H1 (cell line): ENCODE data around the gene TDRD1. TPM values are rescaled to one million over a fixed set of nuclear protein-coding genes. Genes with fewer than 3 reads are reported as not detected.

Source experiments
- CEBPB ChIP-seq: IDR thresholded peaks from 2 replicates; pipeline ENCODE4 v1.6.1; 2012; ENCODE audit warnings: low read depth, low read length
- CHD7 ChIP-seq: fragments of 300-600 bp; sonication (generic); IDR thresholded peaks from 2 replicates; pipeline ENCODE4 v1.7.1; 2012; ENCODE audit warnings: low read length, moderate library complexity, mild to moderate bottlenecking, inconsistent platforms; ENCODE audit not compliant: insufficient replicate concordance
- CTBP2 ChIP-seq: IDR thresholded peaks from 2 replicates; pipeline ENCODE4 v1.7.0; 2011; ENCODE audit warnings: borderline replicate concordance, mild to moderate bottlenecking, moderate library complexity, mixed read lengths, low read length; ENCODE audit not compliant: insufficient read depth, insufficient read length
- GTF2F1 ChIP-seq: IDR thresholded peaks from 2 replicates; pipeline ENCODE4 v1.6.1; 2012; ENCODE audit warnings: low read depth, low read length, improper control_type of control experiment, borderline replicate concordance
- JUND ChIP-seq: IDR thresholded peaks from 2 replicates; pipeline ENCODE4 v1.6.1; 2011; ENCODE audit warnings: mild to moderate bottlenecking, improper control_type of control experiment, low read length
- polyA plus RNA-seq, 7 experiments: library from polyadenylated mRNA; depleted of rRNA in 3 of 7; stranded (reverse) in 5 of 7; unstranded in 2 of 7; fragments of >200 nt in 5 of 7; fragments of 200-250 nt in 2 of 7; gene quantifications; 1 replicate in 5 of 7; 2 replicates in 1 of 7; 4 replicates in 1 of 7; pipeline versions ENCODE4 v1.2.1 to v1.2.3, GENCODE V29; 2011 to 2013; ENCODE audit warnings: missing spikeins in 2 of 7, mixed read lengths in 2 of 7
- total RNA-seq: library from RNA; stranded (reverse); fragmentation: NEBNext Ultra II Directional; extraction: Animal tissue kit (Norgen Biotek cat#: 25700); gene quantifications from 2 replicates; pipeline ENCODE4 v1.2.1, GENCODE V29; 2021

Gene TDRD1
- total and polyA plus RNA-seq, 2 of the 8 experiments (the other 6 are each of a cell fraction or from before 2014, with no cell fraction given): 0.02 to 0.71 TPM

GRCh38 chr10:114258274-114258840 is 79.2 kb downstream of the TDRD1 start (continued):
- no peak for TF ChIP-seq CHD7
- TF ChIP-seq GTF2F1: no peak
- no peak for TF ChIP-seq CEBPB
- TF ChIP-seq JUND: no peak
- TF ChIP-seq CTBP2: no peak
- TF ChIP-seq, all 59 proteins: peak for 0
